Liver (tissue), 3 donors: ENCODE data around the gene TXNIP.

Experiments
- CTCF ChIP-seq: fragments of 150-350 bp; IDR thresholded peaks from 2 replicates; pipeline ENCODE4 v1.5.1; 2017; ENCODE audit warnings: improper control_type of control experiment, low read depth, low read length; ENCODE audit not compliant: missing input control
- FOXA1 ChIP-seq: IDR thresholded peaks from 2 replicates; pipeline ENCODE4 v1.6.1; 2016; ENCODE audit warnings: antibody characterized with exemption
- JUND ChIP-seq, 2 donors: IDR thresholded peaks; 2 replicates each; pipeline ENCODE4 v1.6.1; 2016; ENCODE audit warnings: antibody characterized with exemption in 2 of 2
- MAX ChIP-seq: IDR thresholded peaks from 2 replicates; pipeline ENCODE4 v1.6.1; 2016; ENCODE audit warnings: antibody characterized with exemption
- SP1 ChIP-seq: IDR thresholded peaks from 2 replicates; pipeline ENCODE4 v1.6.1; 2018; ENCODE audit warnings: antibody characterized with exemption, mild to moderate bottlenecking
- TAF1 ChIP-seq: conservative IDR thresholded peaks from 2 replicates; pipeline ENCODE4 v1.6.1; 2016; ENCODE audit warnings: antibody characterized with exemption, mild to moderate bottlenecking
- YY1 ChIP-seq: IDR thresholded peaks from 2 replicates; pipeline ENCODE4 v1.6.1; 2016; ENCODE audit warnings: antibody characterized with exemption, mild to moderate bottlenecking
- TF ChIP-seq, protein P1 (sequence below): IDR thresholded peaks from 2 replicates; pipeline ENCODE4 v1.6.1; 2016; ENCODE audit warnings: antibody characterized with exemption
- TF ChIP-seq, protein P2 (sequence below): IDR thresholded peaks from 2 replicates; pipeline ENCODE4 v1.6.1; 2016; ENCODE audit warnings: antibody characterized with exemption, mild to moderate bottlenecking
- donor health status: healthy.
- donor health status: healthy.

GRCh38 chr1:145949219-145949618 lies 47.2 kb downstream of the TXNIP start:
- TF ChIP-seq CTCF (no peak), YY1 (no peak), SP1 (no peak), TAF1 (no peak), JUND (IDR thresholded peaks at IDR 0.05) (no peak), MAX (no peak), FOXA1 (no peak)
- TF ChIP-seq, protein P1, sequence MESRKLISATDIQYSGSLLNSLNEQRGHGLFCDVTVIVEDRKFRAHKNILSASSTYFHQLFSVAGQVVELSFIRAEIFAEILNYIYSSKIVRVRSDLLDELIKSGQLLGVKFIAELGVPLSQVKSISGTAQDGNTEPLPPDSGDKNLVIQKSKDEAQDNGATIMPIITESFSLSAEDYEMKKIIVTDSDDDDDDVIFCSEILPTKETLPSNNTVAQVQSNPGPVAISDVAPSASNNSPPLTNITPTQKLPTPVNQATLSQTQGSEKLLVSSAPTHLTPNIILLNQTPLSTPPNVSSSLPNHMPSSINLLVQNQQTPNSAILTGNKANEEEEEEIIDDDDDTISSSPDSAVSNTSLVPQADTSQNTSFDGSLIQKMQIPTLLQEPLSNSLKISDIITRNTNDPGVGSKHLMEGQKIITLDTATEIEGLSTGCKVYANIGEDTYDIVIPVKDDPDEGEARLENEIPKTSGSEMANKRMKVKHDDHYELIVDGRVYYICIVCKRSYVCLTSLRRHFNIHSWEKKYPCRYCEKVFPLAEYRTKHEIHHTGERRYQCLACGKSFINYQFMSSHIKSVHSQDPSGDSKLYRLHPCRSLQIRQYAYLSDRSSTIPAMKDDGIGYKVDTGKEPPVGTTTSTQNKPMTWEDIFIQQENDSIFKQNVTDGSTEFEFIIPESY, result no peak
- TF ChIP-seq, protein P2, sequence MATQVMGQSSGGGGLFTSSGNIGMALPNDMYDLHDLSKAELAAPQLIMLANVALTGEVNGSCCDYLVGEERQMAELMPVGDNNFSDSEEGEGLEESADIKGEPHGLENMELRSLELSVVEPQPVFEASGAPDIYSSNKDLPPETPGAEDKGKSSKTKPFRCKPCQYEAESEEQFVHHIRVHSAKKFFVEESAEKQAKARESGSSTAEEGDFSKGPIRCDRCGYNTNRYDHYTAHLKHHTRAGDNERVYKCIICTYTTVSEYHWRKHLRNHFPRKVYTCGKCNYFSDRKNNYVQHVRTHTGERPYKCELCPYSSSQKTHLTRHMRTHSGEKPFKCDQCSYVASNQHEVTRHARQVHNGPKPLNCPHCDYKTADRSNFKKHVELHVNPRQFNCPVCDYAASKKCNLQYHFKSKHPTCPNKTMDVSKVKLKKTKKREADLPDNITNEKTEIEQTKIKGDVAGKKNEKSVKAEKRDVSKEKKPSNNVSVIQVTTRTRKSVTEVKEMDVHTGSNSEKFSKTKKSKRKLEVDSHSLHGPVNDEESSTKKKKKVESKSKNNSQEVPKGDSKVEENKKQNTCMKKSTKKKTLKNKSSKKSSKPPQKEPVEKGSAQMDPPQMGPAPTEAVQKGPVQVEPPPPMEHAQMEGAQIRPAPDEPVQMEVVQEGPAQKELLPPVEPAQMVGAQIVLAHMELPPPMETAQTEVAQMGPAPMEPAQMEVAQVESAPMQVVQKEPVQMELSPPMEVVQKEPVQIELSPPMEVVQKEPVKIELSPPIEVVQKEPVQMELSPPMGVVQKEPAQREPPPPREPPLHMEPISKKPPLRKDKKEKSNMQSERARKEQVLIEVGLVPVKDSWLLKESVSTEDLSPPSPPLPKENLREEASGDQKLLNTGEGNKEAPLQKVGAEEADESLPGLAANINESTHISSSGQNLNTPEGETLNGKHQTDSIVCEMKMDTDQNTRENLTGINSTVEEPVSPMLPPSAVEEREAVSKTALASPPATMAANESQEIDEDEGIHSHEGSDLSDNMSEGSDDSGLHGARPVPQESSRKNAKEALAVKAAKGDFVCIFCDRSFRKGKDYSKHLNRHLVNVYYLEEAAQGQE, result no peak
